Heart left ventricle (tissue), 13 donors: ENCODE data around the gene DRC7.

Source experiments
- POLR2A ChIP-seq, 2 donors: fragments of 450-650 bp; IDR thresholded peaks; one replicate each; pipeline ENCODE4 v1.6.1; 2017; ENCODE audit warnings: antibody characterized with exemption in 2 of 2, mild to moderate bottlenecking in 2 of 2, moderate library complexity in 2 of 2
- TF ChIP-seq, protein P1 (sequence below), 12 donors: fragments of 200-600 bp; sonication (generic) in 4 of 12; IDR thresholded peaks; one replicate each; pipeline versions ENCODE4 v1.5.0 to v1.8.0; 2018 to 2022; ENCODE audit warnings: antibody characterized with exemption in 12 of 12, mild to moderate bottlenecking in 5 of 12
- donor health status: ischemic (EF 13 %, LVEDD 7.1; RV severe dilation, severe dysfunction).
- donor health status: DM: no; HTN: yes; CAD: no.
- donor health status: DM: no; HTN: no; CAD: no.
- donor health status: ischemic (EF 25% LVEDD 6.9; RV normal size, moderate dysfunction).
- donor health status: ischemic (EF 25% LVEDD 5.7; RV mildly dilated, moderate dysfunction).
- donor health status: ischemic (EF 35%, LVEDD 5.7; RV mildly dilated, moderate dysfunction).
- donor health status: nonischemic (EF 11% LVEDD 7.7; RV severe dilation, severe dysfunction).
- donor health status: DM: yes; HTN: yes; CAD: no.
- donor health status: PGD.
- donor health status: ischemic (EF 29% LVEDD 5.4; RV normal size, mild dysfunction).
- donor health status: nonischemic (EF 23%, LVEDD 6.1; RV moderate dilation, normal function).

- TF ChIP-seq, protein P1, sequence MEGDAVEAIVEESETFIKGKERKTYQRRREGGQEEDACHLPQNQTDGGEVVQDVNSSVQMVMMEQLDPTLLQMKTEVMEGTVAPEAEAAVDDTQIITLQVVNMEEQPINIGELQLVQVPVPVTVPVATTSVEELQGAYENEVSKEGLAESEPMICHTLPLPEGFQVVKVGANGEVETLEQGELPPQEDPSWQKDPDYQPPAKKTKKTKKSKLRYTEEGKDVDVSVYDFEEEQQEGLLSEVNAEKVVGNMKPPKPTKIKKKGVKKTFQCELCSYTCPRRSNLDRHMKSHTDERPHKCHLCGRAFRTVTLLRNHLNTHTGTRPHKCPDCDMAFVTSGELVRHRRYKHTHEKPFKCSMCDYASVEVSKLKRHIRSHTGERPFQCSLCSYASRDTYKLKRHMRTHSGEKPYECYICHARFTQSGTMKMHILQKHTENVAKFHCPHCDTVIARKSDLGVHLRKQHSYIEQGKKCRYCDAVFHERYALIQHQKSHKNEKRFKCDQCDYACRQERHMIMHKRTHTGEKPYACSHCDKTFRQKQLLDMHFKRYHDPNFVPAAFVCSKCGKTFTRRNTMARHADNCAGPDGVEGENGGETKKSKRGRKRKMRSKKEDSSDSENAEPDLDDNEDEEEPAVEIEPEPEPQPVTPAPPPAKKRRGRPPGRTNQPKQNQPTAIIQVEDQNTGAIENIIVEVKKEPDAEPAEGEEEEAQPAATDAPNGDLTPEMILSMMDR (IDR thresholded peaks at IDR 0.05): no peak
- no peak for TF ChIP-seq POLR2A (IDR thresholded peaks at IDR 0.05)
Observed at GRCh38 chr16:57694725-57695679, at the start of gene DRC7.
